ENCODE data around the gene CEBPG.

DNA sequence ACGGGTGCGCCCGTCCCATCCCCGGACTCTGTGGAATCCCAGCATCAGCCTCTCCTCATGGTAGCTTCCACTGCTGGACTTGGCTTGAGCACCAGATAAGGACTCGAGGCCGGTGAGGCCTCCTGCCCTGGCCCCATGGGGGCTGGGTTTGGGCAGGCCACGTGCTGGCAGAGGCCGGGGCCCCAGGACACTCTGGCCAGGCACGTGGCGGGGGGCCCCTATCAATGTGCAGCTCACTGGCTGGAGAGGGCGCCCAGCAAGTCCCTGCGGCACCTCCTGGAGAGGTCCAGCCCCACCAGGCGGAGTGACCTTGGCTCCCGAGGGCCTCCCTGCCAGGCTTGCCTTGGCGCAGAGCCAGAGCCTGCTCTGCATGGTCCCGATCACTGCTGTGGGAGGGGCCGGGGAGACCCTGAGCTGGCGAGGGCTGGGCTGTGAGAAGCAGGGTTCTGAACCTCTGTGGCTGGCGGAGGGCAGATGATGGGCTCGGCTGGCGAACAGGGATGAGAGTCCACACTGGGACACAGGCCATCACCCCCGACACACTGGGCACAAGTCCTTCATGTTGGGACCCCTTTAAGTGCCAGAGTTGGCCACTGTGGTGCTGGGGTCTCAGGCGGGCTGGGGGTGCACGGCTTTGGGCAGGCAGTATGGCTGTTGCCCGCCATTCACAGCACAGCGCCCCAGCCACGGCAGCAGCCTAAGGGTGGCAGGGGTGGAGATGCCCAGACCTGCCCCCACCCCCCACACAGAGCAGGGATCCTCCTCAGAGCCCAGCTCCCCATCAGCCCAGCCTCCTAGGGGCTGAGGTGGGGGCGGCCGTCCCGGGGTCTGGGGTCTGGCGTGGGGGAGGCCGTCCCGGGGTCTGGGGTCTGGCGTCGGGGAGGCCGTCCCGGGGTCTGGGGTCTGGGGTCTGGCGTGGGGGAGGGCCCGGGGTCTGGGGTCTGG is 19.1 kb downstream of the CEBPG start:
- TF ChIP-seq POU6F1 (CRISPR knock-in tag; IDR thresholded peaks at IDR 0.05; ENCODE audit: borderline replicate concordance, low read depth) (no peak), RARB (CRISPR knock-in tag; IDR thresholded peaks at IDR 0.05) (no peak), ZFP3 (CRISPR knock-in tag; IDR thresholded peaks at IDR 0.05) (no peak), PPARA (CRISPR knock-in tag; IDR thresholded peaks at IDR 0.05; ENCODE audit: borderline replicate concordance) (no peak), TOX (CRISPR knock-in tag; IDR thresholded peaks at IDR 0.05; ENCODE audit: borderline replicate concordance) (no peak), CREB5 (CRISPR knock-in tag; IDR thresholded peaks at IDR 0.05; ENCODE audit: low read depth) (no peak)
- TF ChIP-seq, protein P1, sequence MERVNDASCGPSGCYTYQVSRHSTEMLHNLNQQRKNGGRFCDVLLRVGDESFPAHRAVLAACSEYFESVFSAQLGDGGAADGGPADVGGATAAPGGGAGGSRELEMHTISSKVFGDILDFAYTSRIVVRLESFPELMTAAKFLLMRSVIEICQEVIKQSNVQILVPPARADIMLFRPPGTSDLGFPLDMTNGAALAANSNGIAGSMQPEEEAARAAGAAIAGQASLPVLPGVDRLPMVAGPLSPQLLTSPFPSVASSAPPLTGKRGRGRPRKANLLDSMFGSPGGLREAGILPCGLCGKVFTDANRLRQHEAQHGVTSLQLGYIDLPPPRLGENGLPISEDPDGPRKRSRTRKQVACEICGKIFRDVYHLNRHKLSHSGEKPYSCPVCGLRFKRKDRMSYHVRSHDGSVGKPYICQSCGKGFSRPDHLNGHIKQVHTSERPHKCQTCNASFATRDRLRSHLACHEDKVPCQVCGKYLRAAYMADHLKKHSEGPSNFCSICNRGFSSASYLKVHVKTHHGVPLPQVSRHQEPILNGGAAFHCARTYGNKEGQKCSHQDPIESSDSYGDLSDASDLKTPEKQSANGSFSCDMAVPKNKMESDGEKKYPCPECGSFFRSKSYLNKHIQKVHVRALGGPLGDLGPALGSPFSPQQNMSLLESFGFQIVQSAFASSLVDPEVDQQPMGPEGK (CRISPR knock-in tag; IDR thresholded peaks at IDR 0.05; ENCODE audit: borderline replicate concordance), result no peak

Data from SK-N-SH treated with all-trans-retinoic acid at 6 μM for 48 hours (cell line).